Panc1 (cell line): Measurements from ENCODE around the gene KASH5.

Experiments
- CTCF ChIP-seq: fragments of 450-650 bp; IDR thresholded peaks from 2 replicates; pipeline ENCODE4 v1.5.1; 2017; ENCODE audit warnings: mild to moderate bottlenecking
- POLR2AphosphoS5 ChIP-seq: IDR thresholded peaks from 2 replicates; pipeline ENCODE4 v1.6.1; 2012; ENCODE audit warnings: mild to moderate bottlenecking, low read depth, low read length, moderate library complexity
- REST ChIP-seq, 2 experiments: IDR thresholded peaks; 2 replicates each; pipeline ENCODE4 v1.6.1; 2011 to 2012; ENCODE audit warnings: low read depth in 2 of 2, control low read depth in 1 of 2, low read length in 1 of 2, mild to moderate bottlenecking in 1 of 2, moderate library complexity in 1 of 2; ENCODE audit not compliant: insufficient read depth in 1 of 2
- SIN3A ChIP-seq: IDR thresholded peaks from 2 replicates; pipeline ENCODE4 v1.6.1; 2012; ENCODE audit warnings: low read depth, mild to moderate bottlenecking, low read length, moderate library complexity, borderline replicate concordance; ENCODE audit not compliant: insufficient read depth
- TCF7L2 ChIP-seq: IDR thresholded peaks from 2 replicates; pipeline ENCODE4 v1.6.1; 2011; ENCODE audit warnings: mild to moderate bottlenecking, low read depth, low read length, inconsistent platforms

- TF ChIP-seq CTCF (no peak), REST (IDR thresholded peaks at IDR 0.05; ENCODE audit: insufficient read depth in 1 of 2, low read depth in 2 of 2, low read length in 1 of 2) (no peak), POLR2AphosphoS5 (no peak), TCF7L2 (no peak), SIN3A (no peak)
These were observed 40.8 kb downstream of the KASH5 start for GRCh38 chr19:49428547-49429451.
